ENCODE results near the gene VSIG10L2.

The VSIG10L2 gene

DNA sequence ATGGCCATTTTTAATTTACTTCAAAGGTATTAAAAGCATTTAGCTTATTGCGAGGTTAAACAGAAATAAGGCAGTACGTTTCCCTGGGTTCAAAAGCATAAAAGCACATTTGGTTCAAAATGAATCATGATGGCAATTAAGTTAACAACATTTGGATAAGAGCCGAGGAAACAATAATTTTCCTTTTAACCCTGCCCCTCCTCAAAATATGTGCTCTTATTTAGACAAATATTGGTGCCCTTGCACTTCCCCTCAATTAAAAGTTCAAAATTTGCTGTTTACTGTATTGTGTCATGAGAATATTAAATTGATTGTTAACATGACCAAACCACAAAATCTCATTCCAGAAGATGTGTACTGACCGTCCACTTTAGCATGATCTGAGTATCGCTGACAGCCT lies 48.7 kb downstream of the VSIG10L2 start:
- Histone ChIP-seq H3K4me1 (peaks cover 5% of the 10 kb centered on the region; the same call in 1 of the 2 replicates), H3K36me3 (peaks cover 79% of the 10 kb centered on the region), H3K4me3 (ENCODE audit: low read depth, low read length) (no peak overlapping the region), H3K27me3 (no peaks in the 10 kb centered on the region), H3K9me3 (no peaks in the 10 kb centered on the region)
- no peak for DNase-seq
- TF ChIP-seq, protein P1, sequence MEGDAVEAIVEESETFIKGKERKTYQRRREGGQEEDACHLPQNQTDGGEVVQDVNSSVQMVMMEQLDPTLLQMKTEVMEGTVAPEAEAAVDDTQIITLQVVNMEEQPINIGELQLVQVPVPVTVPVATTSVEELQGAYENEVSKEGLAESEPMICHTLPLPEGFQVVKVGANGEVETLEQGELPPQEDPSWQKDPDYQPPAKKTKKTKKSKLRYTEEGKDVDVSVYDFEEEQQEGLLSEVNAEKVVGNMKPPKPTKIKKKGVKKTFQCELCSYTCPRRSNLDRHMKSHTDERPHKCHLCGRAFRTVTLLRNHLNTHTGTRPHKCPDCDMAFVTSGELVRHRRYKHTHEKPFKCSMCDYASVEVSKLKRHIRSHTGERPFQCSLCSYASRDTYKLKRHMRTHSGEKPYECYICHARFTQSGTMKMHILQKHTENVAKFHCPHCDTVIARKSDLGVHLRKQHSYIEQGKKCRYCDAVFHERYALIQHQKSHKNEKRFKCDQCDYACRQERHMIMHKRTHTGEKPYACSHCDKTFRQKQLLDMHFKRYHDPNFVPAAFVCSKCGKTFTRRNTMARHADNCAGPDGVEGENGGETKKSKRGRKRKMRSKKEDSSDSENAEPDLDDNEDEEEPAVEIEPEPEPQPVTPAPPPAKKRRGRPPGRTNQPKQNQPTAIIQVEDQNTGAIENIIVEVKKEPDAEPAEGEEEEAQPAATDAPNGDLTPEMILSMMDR (IDR thresholded peaks at IDR 0.05; ENCODE audit: low read depth, low read length) = no peak

DNA sequence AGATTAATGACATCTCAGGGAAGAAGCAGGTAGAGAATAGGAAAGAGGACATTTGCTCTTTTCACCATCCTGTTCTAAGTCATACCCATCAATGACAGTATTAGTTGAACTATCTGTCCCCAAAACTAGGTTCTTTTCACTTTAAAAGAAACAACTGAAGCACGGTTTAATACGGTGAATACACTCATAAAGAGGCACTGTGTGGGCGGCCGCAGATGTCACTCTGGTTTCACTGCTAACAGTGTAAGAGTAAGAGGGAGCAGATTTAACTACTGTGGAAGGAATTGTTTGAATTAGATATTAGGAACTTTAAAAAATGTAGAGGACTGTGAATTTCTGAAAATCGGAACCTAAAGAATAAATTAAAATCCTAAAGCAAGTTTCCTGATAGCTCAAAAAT lies 49.5 kb downstream of the VSIG10L2 start:
- TF ChIP-seq, protein P1 (IDR thresholded peaks at IDR 0.05; ENCODE audit: low read depth, low read length) = no peak
- H3K4me3 ChIP-seq (ENCODE audit: low read depth, low read length) = no peak overlapping the region
- H3K36me3 ChIP-seq = peaks cover 77% of the 10 kb centered on the region
- no peaks in the 10 kb centered on the region for H3K9me3 ChIP-seq
- no peak for DNase-seq
- H3K4me1 ChIP-seq = peaks cover 2% of the 10 kb centered on the region; the same call in 1 of the 2 replicates
- H3K27me3 ChIP-seq = no peaks in the 10 kb centered on the region

DNA sequence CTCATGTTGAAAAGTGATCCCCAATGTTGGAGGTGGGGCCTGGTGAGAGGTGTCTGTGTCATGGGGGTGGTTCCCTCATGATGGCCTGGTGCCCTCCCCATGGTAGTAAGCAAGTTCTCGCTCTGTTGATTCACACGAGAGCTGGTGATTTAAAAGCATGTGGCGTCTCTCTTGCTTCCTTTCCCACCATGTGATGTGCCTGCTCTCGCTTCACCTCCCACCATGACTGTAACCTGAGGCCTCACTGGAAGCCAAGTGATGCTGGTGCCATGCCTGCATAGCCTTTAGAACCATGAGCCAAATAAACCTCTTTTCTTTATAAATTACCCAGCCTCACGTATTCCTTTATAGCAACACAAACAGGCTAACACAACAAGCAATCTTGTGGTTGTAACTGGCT lies 52.4 kb downstream of the VSIG10L2 start:
- Histone ChIP-seq H3K4me1 (no peaks in the 10 kb centered on the region), H3K4me3 (ENCODE audit: low read depth, low read length) (no peak overlapping the region), H3K27me3 (no peaks in the 10 kb centered on the region), H3K36me3 (peaks cover 91% of the 10 kb centered on the region), H3K9me3 (no peaks in the 10 kb centered on the region)
- TF ChIP-seq, protein P1 (IDR thresholded peaks at IDR 0.05; ENCODE audit: low read depth, low read length) = no peak
- no peak for DNase-seq

DNA sequence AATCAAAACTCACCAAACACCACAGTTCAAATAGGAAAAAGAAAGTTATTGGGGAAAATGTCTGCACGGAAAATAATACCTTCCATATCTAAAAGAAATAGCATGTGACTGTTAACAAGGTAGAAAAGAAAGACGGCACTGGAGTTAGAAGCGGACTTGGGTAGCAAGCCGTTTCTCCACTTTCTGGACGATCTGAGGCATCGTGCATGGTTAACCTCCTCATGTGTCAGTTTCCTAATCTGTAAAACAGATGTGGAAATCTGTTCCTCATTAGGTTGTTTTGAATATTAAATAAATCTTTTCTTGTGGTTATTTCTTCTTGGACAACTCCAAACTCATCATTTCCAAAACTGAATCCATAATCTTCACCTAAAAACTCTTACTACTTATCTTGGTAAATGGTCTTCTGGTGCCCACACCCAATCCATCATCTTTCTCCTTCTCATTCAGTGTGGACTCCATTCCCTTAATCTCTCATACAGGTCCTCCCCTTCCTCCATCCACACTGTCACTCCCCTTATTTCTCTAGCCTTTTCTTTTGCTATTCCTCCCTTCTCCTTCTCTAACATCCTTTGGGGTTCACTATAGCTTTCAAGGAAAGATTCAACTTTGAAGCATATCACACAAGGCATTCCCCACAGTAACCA lies 53.5 kb downstream of the VSIG10L2 start:
- Histone ChIP-seq H3K9me3 (no peaks in the 10 kb centered on the region), H3K36me3 (peaks cover 91% of the 10 kb centered on the region), H3K4me3 (ENCODE audit: low read depth, low read length) (no peak overlapping the region), H3K4me1 (no peaks in the 10 kb centered on the region), H3K27me3 (no peaks in the 10 kb centered on the region)
- TF ChIP-seq, protein P1 (IDR thresholded peaks at IDR 0.05; ENCODE audit: low read depth, low read length) = no peak
- no peak for DNase-seq

DNA sequence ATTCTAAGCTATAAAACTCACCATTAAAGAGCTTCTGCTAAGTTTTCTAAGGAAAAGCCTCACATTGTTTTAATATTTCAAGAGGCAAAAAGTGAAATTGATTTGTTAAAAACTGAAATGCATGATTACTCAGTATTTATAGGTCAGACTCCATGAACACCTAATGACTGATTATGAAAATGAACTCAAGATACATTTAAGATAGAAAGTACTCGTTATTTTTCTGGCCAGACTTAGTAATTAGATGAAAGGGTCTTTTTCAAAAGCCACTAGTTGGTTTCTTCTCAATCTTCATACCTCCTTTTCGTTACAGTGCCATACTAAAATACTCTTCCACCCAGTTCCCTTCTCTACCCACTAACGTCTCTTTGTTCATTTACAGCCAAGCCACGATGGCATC lies 56.3 kb downstream of the VSIG10L2 start:
- Histone ChIP-seq H3K27me3 (no peaks in the 10 kb centered on the region), H3K4me3 (ENCODE audit: low read depth, low read length) (no peak overlapping the region), H3K4me1 (peaks cover 2% of the 10 kb centered on the region; the same call in 1 of the 2 replicates), H3K36me3 (peaks cover 92% of the 10 kb centered on the region), H3K9me3 (no peaks in the 10 kb centered on the region)
- no peak for DNase-seq
- TF ChIP-seq, protein P1 (IDR thresholded peaks at IDR 0.05; ENCODE audit: low read depth, low read length) = no peak
